ENCODE data around the gene EIPR1. TPM values are rescaled to one million over a fixed set of nuclear protein-coding genes. Genes with fewer than 3 reads are reported as not detected.

EIPR1 gene
- total RNA-seq, 4 donors from 2014 or later, result 26.1 to 51.6 (median 40.0) TPM

- no peaks in the 10 kb centered on the region for H3K27me3 ChIP-seq
- peaks cover 4 to 9% of the 10 kb centered on the region in 2 donors for H3K36me3 ChIP-seq
- no peak overlapping the region for H3K27ac ChIP-seq
- TF ChIP-seq CTCF (IDR thresholded peaks at IDR 0.05) (no peak), POLR2A (IDR thresholded peaks at IDR 0.05) (no peak)
- 93 to 94% methylated on average over 11 of the region's 11 CpGs for WGBS, 2 donors
- no peak for DNase-seq
- peaks cover 13 to 31% of the 10 kb centered on the region in 2 donors for H3K4me1 ChIP-seq
- H3K4me3 ChIP-seq (replicated peaks in 1 of 3), result no peak overlapping the region
- intact Hi-C loops (cut with DNase I), result no loop called here
- H3K9me3 ChIP-seq, result no peaks in the 10 kb centered on the region
Observed at GRCh38 chr2:3403587-3404334, 26.1 kb upstream of the EIPR1 start.

GRCh38 chr2:3399829-3400228 is 22.2 kb upstream of the EIPR1 start:
- no peak for DNase-seq
- Histone ChIP-seq H3K27ac (no peak overlapping the region), H3K36me3 (peaks cover 4 to 9% of the 10 kb centered on the region in 2 donors), H3K4me1 (peaks cover 0 to 8% of the 10 kb centered on the region in 2 donors), H3K27me3 (no peaks in the 10 kb centered on the region), H3K4me3 (replicated peaks in 1 of 3) (no peak overlapping the region), H3K9me3 (no peaks in the 10 kb centered on the region)
- intact Hi-C loops (cut with DNase I), result no loop called here
- 48 to 75% methylated on average over 8 to 9 of the region's 9 CpGs for WGBS, 2 donors
- TF ChIP-seq POLR2A (IDR thresholded peaks at IDR 0.05), result no peak
- no peak for TF ChIP-seq CTCF (IDR thresholded peaks at IDR 0.05)

- Histone ChIP-seq H3K36me3 (peaks cover 4 to 9% of the 10 kb centered on the region in 2 donors), H3K9me3 (no peaks in the 10 kb centered on the region), H3K27me3 (no peaks in the 10 kb centered on the region), H3K27ac (no peak overlapping the region), H3K4me3 (replicated peaks in 1 of 3) (no peak overlapping the region), H3K4me1 (peaks cover 0 to 3% of the 10 kb centered on the region in 2 donors)
- 46 to 83% methylated on average over 3 of the region's 3 CpGs for WGBS, 2 donors
- DNase-seq, result no peak
- intact Hi-C loops (cut with DNase I), result no loop called here
- TF ChIP-seq POLR2A (IDR thresholded peaks at IDR 0.05), result no peak
- no peak for TF ChIP-seq CTCF (IDR thresholded peaks at IDR 0.05)
Observed at GRCh38 chr2:3399381-3399780, 21.8 kb upstream of the EIPR1 start.

- DNase-seq, result no peak
- H3K36me3 ChIP-seq, result peaks cover 4 to 9% of the 10 kb centered on the region in 2 donors
Observed at GRCh38 chr2:3398857-3399256, 21.2 kb upstream of the EIPR1 start.

More at GRCh38 chr2:3398857-3399256, 21.2 kb upstream of the EIPR1 start:
- WGBS, 2 donors, result 83 to 87% methylated on average over 5 of the region's 5 CpGs
- Histone ChIP-seq H3K4me3 (replicated peaks in 1 of 3) (no peak overlapping the region), H3K27ac (no peak overlapping the region), H3K4me1 (peaks cover 0 to 3% of the 10 kb centered on the region in 2 donors), H3K27me3 (no peaks in the 10 kb centered on the region), H3K9me3 (no peaks in the 10 kb centered on the region)
- TF ChIP-seq CTCF (IDR thresholded peaks at IDR 0.05) (no peak), POLR2A (IDR thresholded peaks at IDR 0.05) (no peak)
- intact Hi-C loops (cut with DNase I), result no loop called here
